OCI-LY1 (cell line): ENCODE results near the gene IRS1.
A peak's percentile ranks its signal among the peaks of the same experiment; 100 is the strongest.

Source experiments
- H2AFZ ChIP-seq: fragments of 200-600 bp; sonication (generic), shearing (Covaris generic); 2 replicates; pipeline ENCODE4 v1.6.0; 2014; ENCODE audit warnings: antibody characterized with exemption, mild to moderate bottlenecking, low read length
- H3F3A ChIP-seq: fragments of 200-600 bp; sonication (generic), shearing (Covaris generic); 2 replicates; pipeline ENCODE4 v1.6.0; 2014; ENCODE audit warnings: mild to moderate bottlenecking, antibody characterized with exemption, low read length, moderate library complexity; ENCODE audit not compliant: insufficient read depth
- H3K27ac ChIP-seq: fragments of 200-600 bp; sonication (generic); 2 replicates; pipeline ENCODE4 v1.5.1; 2014; ENCODE audit warnings: low read length, mixed run types, mild to moderate bottlenecking, low read depth; ENCODE audit not compliant: poor library complexity, severe bottlenecking
- H3K27me3 ChIP-seq: fragments of 200-600 bp; sonication (generic); 2 replicates; pipeline ENCODE4 v1.6.0; 2014; ENCODE audit warnings: antibody characterized with exemption, mild to moderate bottlenecking, low read length, moderate library complexity; ENCODE audit not compliant: insufficient read depth
- H3K36me3 ChIP-seq: fragments of 200-600 bp; sonication (generic); 2 replicates; pipeline ENCODE4 v1.6.1; 2014; ENCODE audit warnings: mild to moderate bottlenecking, antibody characterized with exemption, low read length, moderate library complexity, mixed read lengths; ENCODE audit not compliant: insufficient read depth
- H3K4me1 ChIP-seq: fragments of 200-600 bp; sonication (generic); 2 replicates; pipeline ENCODE4 v1.5.1; 2014; ENCODE audit warnings: mild to moderate bottlenecking, low read length, moderate library complexity; ENCODE audit not compliant: insufficient read depth, severe bottlenecking
- H3K4me2 ChIP-seq: fragments of 200-600 bp; sonication (generic), shearing (Covaris generic); 2 replicates; pipeline ENCODE4 v1.6.1; 2014; ENCODE audit warnings: low read length
- H3K4me3 ChIP-seq: fragments of 200-600 bp; sonication (generic); 2 replicates; pipeline ENCODE4 v1.5.1; 2014; ENCODE audit warnings: low read length, low read depth, mild to moderate bottlenecking, mixed read lengths; ENCODE audit not compliant: poor library complexity, severe bottlenecking
- H3K79me2 ChIP-seq: fragments of 200-600 bp; shearing (Covaris generic); 2 replicates; pipeline ENCODE4 v1.6.1; 2016; ENCODE audit warnings: mixed run types, low read length, mixed read lengths; ENCODE audit not compliant: insufficient read depth
- H3K9ac ChIP-seq: fragments of 200-600 bp; sonication (generic), shearing (Covaris generic); 2 replicates; pipeline ENCODE4 v1.6.1; 2014; ENCODE audit warnings: mild to moderate bottlenecking, low read length, mixed read lengths
- H3K9me2 ChIP-seq: fragments of 200-600 bp; sonication (generic), shearing (Covaris generic); 2 replicates; pipeline ENCODE4 v1.6.1; 2014; ENCODE audit warnings: low read depth, mild to moderate bottlenecking, low read length, mixed read lengths
- H3K9me3 ChIP-seq: fragments of 200-600 bp; shearing (Covaris generic); 2 replicates; pipeline ENCODE4 v1.6.1; 2014; ENCODE audit warnings: low read length, mixed read lengths
- H4K20me1 ChIP-seq: fragments of 200-600 bp; sonication (generic), shearing (Covaris generic); 2 replicates; pipeline ENCODE4 v1.6.0; 2016; ENCODE audit warnings: mild to moderate bottlenecking, low read length; ENCODE audit not compliant: insufficient read depth
- CTCF ChIP-seq: fragments of 200-600 bp; sonication (generic), shearing (Covaris generic); IDR thresholded peaks from 2 replicates; pipeline ENCODE4 v1.5.1; 2017; ENCODE audit warnings: mild to moderate bottlenecking, antibody characterized with exemption, low read length, moderate library complexity, mixed read lengths
- EZH2 ChIP-seq: fragments of 200-600 bp; sonication (generic), shearing (Covaris generic); IDR thresholded peaks from 2 replicates; pipeline ENCODE4 v1.8.0; 2017; ENCODE audit warnings: borderline replicate concordance, mixed run types, mild to moderate bottlenecking, antibody characterized with exemption, low read length, moderate library complexity, mixed read lengths

The IRS1 gene

GRCh38 chr2:226792155-226792881, 7.3 kb downstream of the IRS1 start:
- Histone ChIP-seq H3K4me2 (peak overlapping the region; percentile 81), H3K9me2 (no peaks in the 10 kb centered on the region), H3K79me2 (no peaks in the 10 kb centered on the region), H3K9ac (peak overlapping the region; percentile 81), H3F3A (no peaks in the 10 kb centered on the region; the same call in 1 of the 2 replicates), H3K4me1 (peaks cover 70% of the 10 kb centered on the region), H4K20me1 (no peaks in the 10 kb centered on the region), H3K27me3 (no peaks in the 10 kb centered on the region), H2AFZ (no peak overlapping the region), H3K27ac (peak overlapping the region; percentile 90), H3K4me3 (peak overlapping the region; percentile 79), H3K36me3 (no peaks in the 10 kb centered on the region), H3K9me3 (no peaks in the 10 kb centered on the region)
- TF ChIP-seq CTCF (no peak), EZH2 (no peak)

GRCh38 chr2:226791487-226792081, 8.0 kb downstream of the IRS1 start:
- no peaks in the 10 kb centered on the region for H3K79me2 ChIP-seq
- peak overlapping the region; percentile 90 for H3K27ac ChIP-seq
- H3F3A ChIP-seq: no peaks in the 10 kb centered on the region; the same call in 1 of the 2 replicates
- TF ChIP-seq EZH2 (no peak), CTCF (peak; percentile 17; the same call in 1 of the 2 replicates)
- no peaks in the 10 kb centered on the region for H3K9me3 ChIP-seq
- peaks cover 63% of the 10 kb centered on the region for H3K4me1 ChIP-seq
- no peaks in the 10 kb centered on the region for H3K36me3 ChIP-seq
- no peaks in the 10 kb centered on the region for H4K20me1 ChIP-seq
- H3K27me3 ChIP-seq: no peaks in the 10 kb centered on the region
- peak overlapping the region; percentile 81 for H3K9ac ChIP-seq
- no peak overlapping the region for H2AFZ ChIP-seq
- peak overlapping the region; percentile 79 for H3K4me3 ChIP-seq
- H3K4me2 ChIP-seq: peak overlapping the region; percentile 81
- H3K9me2 ChIP-seq: no peaks in the 10 kb centered on the region

GRCh38 chr2:226791056-226791486, 8.5 kb downstream of the IRS1 start:
- peaks cover 58% of the 10 kb centered on the region for H3K4me1 ChIP-seq
- H3K27ac ChIP-seq: peak overlapping the region; percentile 64
- H2AFZ ChIP-seq: no peak overlapping the region

More at GRCh38 chr2:226791056-226791486, 8.5 kb downstream of the IRS1 start:
- Histone ChIP-seq H3K9me3 (no peaks in the 10 kb centered on the region), H3K27me3 (no peaks in the 10 kb centered on the region), H3F3A (no peaks in the 10 kb centered on the region; the same call in 1 of the 2 replicates), H3K9ac (peak overlapping the region; percentile 69), H3K36me3 (no peaks in the 10 kb centered on the region), H3K4me3 (peak overlapping the region; percentile 79), H3K9me2 (no peaks in the 10 kb centered on the region), H4K20me1 (no peaks in the 10 kb centered on the region), H3K4me2 (peak overlapping the region; percentile 81), H3K79me2 (no peaks in the 10 kb centered on the region)
- no peak for TF ChIP-seq EZH2
